Stomach (tissue), 9 donors: Measurements from ENCODE around the gene ATP11B. TPM values are rescaled to one million over a fixed set of nuclear protein-coding genes. Genes with fewer than 3 reads are reported as not detected.

Source experiments
- DNase-seq, 2 donors: peaks; one replicate each; pipeline versions ENCODE4 v3.0.0 to v3.0.0-alpha.2; 2013 to 2019
- H3K27ac ChIP-seq, 5 donors: fragments of 200-600 bp in 4 of 5; sonication (generic) in 4 of 5; one replicate each; pipeline ENCODE4 v1.5.1; 2013 to 2019; ENCODE audit warnings: mild to moderate bottlenecking in 1 of 5, moderate library complexity in 1 of 5
- H3K27me3 ChIP-seq, 3 donors: fragments of 200-600 bp; sonication (generic); one replicate each; pipeline ENCODE4 v1.5.1; 2017 to 2019; ENCODE audit warnings: mixed run types in 1 of 3
- H3K36me3 ChIP-seq, 4 donors: fragments of 200-600 bp; sonication (generic); 1 replicate in 3 of 4; 2 replicates in 1 of 4; pipeline ENCODE4 v1.5.1; 2016 to 2019
- H3K4me1 ChIP-seq, 4 donors: fragments of 200-600 bp; sonication (generic); one replicate each; pipeline ENCODE4 v1.5.1; 2016 to 2019
- H3K4me3 ChIP-seq, 4 donors: fragments of 200-600 bp; sonication (generic) in 3 of 4; one replicate each; pipeline ENCODE4 v1.5.1; 2016 to 2019; ENCODE audit warnings: mild to moderate bottlenecking in 1 of 4
- H3K9me3 ChIP-seq, 4 donors: fragments of 200-600 bp; sonication (generic); one replicate each; pipeline ENCODE4 v1.5.1; 2016 to 2019
- EP300 ChIP-seq: sonication (generic); formaldehyde crosslinking; IDR thresholded peaks from one replicate; pipeline ENCODE4 v1.6.1; 2017; ENCODE audit warnings: antibody characterized with exemption
- POLR2A ChIP-seq, 4 donors: fragments of 450-650 bp; IDR thresholded peaks; one replicate each; pipeline ENCODE4 v1.6.1; 2016; ENCODE audit warnings: antibody characterized with exemption in 4 of 4, control low read depth in 2 of 4, mild to moderate bottlenecking in 1 of 4, moderate library complexity in 1 of 4
- POLR2AphosphoS5 ChIP-seq, 3 donors: sonication (generic); formaldehyde crosslinking; IDR thresholded peaks; one replicate each; pipeline ENCODE4 v1.6.1; 2016; ENCODE audit warnings: antibody characterized with exemption in 3 of 3
- WGBS, 5 donors: extraction: QIAGEN DNeasy Blood & Tissue Kit in 3 of 5; methylation state at CpG; one replicate each; pipeline versions ENCODE4 v1.1.5 to v1.1.7; 2013 to 2018; 5-methylcytosine and 5-hydroxymethylcytosine counted together
- intact Hi-C: fragments of 100-400 bp; cut with DNase I; formaldehyde crosslinking; loops from one replicate; pipeline ENCODE4 v1.15.1; 2023; ENCODE audit warnings: low total_unique reads
- polyA plus RNA-seq, 3 donors: library from polyadenylated mRNA; stranded (reverse); fragments of 200-250 nt; gene quantifications; one replicate each; pipeline ENCODE4 v1.2.3, GENCODE V29; 2013
- total RNA-seq, 5 donors: library from RNA; depleted of rRNA; stranded (reverse); fragments of >200 nt; gene quantifications; one replicate each; pipeline versions ENCODE4 v1.1.0 to v1.2.3, GENCODE V29; 2014 to 2016
- TF ChIP-seq, protein P1 (sequence below), 7 experiments: fragments of 450-650 bp in 4 of 7; fragments of 200-600 bp in 3 of 7; sonication (generic) in 3 of 7; IDR thresholded peaks; one replicate each; pipeline ENCODE4 v1.5.1; 2016 to 2019; ENCODE audit warnings: antibody characterized with exemption in 7 of 7, control low read depth in 2 of 7, mild to moderate bottlenecking in 1 of 7
- donor health status: healthy with polysubstance abuse.
- donor health status: Bipolar disorder and iron deficiency.
- donor health status: healthy.

Gene ATP11B
- total and polyA plus RNA-seq, 8 donors = 9.6 to 449 (median 120) TPM

DNA sequence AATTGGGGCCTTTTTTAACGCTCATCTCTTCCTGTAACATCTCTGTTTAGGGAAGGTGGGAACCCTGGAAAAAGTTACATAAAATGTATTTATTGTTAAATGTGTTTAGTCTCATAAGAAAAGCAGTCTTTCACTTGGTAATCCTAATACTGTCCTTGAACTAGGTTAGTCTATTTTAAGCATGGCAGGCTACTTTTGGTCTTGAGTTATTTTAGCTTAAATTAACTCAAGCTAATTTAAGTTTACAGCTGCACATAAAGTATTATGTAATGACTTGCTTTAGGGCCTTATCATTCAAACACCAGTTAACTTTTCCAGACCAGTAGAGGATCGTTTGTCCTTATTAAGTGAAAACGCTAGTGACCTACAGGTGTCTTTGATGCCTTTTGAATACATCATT lies 123.8 kb downstream of the ATP11B start:
- H3K36me3 ChIP-seq = peaks cover 7 to 62% (median 44%) of the 10 kb centered on the region in 4 donors
- H3K27me3 ChIP-seq = no peaks in the 10 kb centered on the region
- H3K27ac ChIP-seq = no peak overlapping the region
- no peak for DNase-seq
- 73 to 84% (median 81%) methylated on average over 3 of the region's 3 CpGs for WGBS, 5 donors
- H3K9me3 ChIP-seq = no peaks in the 10 kb centered on the region
- TF ChIP-seq POLR2AphosphoS5 (IDR thresholded peaks at IDR 0.05) = no peak
- TF ChIP-seq POLR2A (IDR thresholded peaks at IDR 0.05) = no peak
- TF ChIP-seq EP300 = no peak
- peaks cover 0 to under 1% (median 0%) of the 10 kb centered on the region in 4 donors for H3K4me1 ChIP-seq
- no peak overlapping the region for H3K4me3 ChIP-seq
- intact Hi-C loops = no loop called here

DNA sequence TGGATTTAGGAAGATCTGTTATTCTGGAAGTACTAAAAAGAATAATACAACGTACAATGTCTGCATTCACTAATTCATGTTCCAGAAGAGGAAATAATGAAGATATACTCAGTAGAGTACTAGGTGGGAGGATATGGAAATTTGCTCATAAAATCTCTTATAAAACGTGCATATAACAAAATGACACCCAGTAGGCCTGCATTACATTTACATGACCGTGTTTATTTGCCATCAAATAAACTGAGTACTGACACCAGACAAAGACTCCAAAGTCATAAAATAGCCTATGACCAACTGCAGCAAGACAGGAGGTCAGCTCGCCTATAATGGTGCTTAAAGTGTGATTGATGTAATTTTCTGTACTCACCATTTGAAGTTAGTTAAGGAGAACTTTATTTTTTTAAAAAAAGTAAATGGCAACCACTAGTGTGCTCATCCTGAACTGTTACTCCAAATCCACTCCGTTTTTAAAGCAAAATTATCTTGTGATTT lies 126.6 kb downstream of the ATP11B start:
- DNase-seq = no peak
- 83 to 89% (median 86%) methylated on average over 5 of the region's 5 CpGs for WGBS, 5 donors
- intact Hi-C loops = no loop called here

GRCh38 chr3:182920515-182921084 lies 127.3 kb downstream of the ATP11B start:
- H3K4me1 ChIP-seq = no peaks in the 10 kb centered on the region
- intact Hi-C loops = no loop called here
- 64 to 74% (median 66%) methylated on average over 9 of the region's 9 CpGs for WGBS, 5 donors
- no peaks in the 10 kb centered on the region for H3K27me3 ChIP-seq
- no peak overlapping the region for H3K4me3 ChIP-seq
- peaks cover 0 to 28% (median 16%) of the 10 kb centered on the region in 4 donors for H3K36me3 ChIP-seq
- no peaks in the 10 kb centered on the region for H3K9me3 ChIP-seq
- no peak overlapping the region for H3K27ac ChIP-seq
- peak in 1 of 2 donors; percentile 46 for DNase-seq
- TF ChIP-seq POLR2A (IDR thresholded peaks at IDR 0.05) = no peak
- TF ChIP-seq POLR2AphosphoS5 (IDR thresholded peaks at IDR 0.05) = no peak
- TF ChIP-seq, protein P1, sequence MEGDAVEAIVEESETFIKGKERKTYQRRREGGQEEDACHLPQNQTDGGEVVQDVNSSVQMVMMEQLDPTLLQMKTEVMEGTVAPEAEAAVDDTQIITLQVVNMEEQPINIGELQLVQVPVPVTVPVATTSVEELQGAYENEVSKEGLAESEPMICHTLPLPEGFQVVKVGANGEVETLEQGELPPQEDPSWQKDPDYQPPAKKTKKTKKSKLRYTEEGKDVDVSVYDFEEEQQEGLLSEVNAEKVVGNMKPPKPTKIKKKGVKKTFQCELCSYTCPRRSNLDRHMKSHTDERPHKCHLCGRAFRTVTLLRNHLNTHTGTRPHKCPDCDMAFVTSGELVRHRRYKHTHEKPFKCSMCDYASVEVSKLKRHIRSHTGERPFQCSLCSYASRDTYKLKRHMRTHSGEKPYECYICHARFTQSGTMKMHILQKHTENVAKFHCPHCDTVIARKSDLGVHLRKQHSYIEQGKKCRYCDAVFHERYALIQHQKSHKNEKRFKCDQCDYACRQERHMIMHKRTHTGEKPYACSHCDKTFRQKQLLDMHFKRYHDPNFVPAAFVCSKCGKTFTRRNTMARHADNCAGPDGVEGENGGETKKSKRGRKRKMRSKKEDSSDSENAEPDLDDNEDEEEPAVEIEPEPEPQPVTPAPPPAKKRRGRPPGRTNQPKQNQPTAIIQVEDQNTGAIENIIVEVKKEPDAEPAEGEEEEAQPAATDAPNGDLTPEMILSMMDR (IDR thresholded peaks at IDR 0.05) = no peak
- TF ChIP-seq EP300 = no peak

More for the DNA sequence above, 126.6 kb downstream of the ATP11B start:
- TF ChIP-seq, protein P1 (IDR thresholded peaks at IDR 0.05) = no peak
- TF ChIP-seq POLR2AphosphoS5 (IDR thresholded peaks at IDR 0.05) (no peak), EP300 (no peak), POLR2A (IDR thresholded peaks at IDR 0.05) (no peak)
- no peaks in the 10 kb centered on the region for H3K9me3 ChIP-seq
- H3K4me3 ChIP-seq = no peak overlapping the region
- H3K36me3 ChIP-seq = peaks cover 0 to 34% (median 21%) of the 10 kb centered on the region in 4 donors
- H3K27ac ChIP-seq = no peak overlapping the region
- no peaks in the 10 kb centered on the region for H3K27me3 ChIP-seq
- H3K4me1 ChIP-seq = no peaks in the 10 kb centered on the region

DNA sequence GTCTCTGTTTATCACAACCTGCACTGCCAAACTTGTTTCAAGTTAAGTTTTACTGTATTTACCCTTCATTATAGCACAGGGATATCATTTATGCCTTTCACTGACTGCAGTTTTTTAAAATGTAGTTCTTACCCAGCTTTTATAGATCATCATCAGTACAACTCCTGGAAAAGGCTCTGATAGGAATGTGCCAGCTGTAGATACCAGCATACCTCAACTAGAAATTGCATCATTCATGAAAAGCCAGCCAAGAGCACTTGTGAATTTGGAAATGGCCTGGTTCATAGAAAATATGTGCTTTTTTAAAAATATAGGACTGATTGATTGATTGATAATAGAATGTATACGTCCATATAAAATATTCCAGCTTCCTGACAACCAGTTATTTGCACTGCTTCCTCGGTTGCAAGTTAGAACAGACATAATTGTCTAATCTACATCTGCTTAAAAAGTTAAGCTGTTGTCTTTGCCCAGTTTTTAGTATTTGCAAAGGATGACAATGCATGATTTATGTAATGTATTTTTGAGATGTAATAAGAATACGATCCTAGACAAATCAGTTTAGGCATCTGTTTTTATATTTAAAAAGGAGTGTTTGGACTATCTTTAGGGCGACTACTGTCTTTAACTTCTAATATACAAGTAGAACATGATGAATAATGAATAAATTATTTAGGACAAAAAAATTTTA lies 128.5 kb downstream of the ATP11B start:
- Histone ChIP-seq H3K4me3 (no peak overlapping the region), H3K27me3 (no peaks in the 10 kb centered on the region), H3K4me1 (no peaks in the 10 kb centered on the region), H3K9me3 (no peaks in the 10 kb centered on the region), H3K27ac (no peak overlapping the region), H3K36me3 (peaks cover 0 to 20% (median 12%) of the 10 kb centered on the region in 4 donors)
- TF ChIP-seq, protein P1 (IDR thresholded peaks at IDR 0.05) = no peak
- TF ChIP-seq EP300 (no peak), POLR2A (IDR thresholded peaks at IDR 0.05) (no peak), POLR2AphosphoS5 (IDR thresholded peaks at IDR 0.05) (no peak)
- intact Hi-C loops = no loop called here
- no peak for DNase-seq
- WGBS, 5 donors = 87 to 91% (median 91%) methylated on average over 4 of the region's 4 CpGs
